GM06990 (cell line): ENCODE measurements around the gene DMWD.

ENCODE experiments used
- DNase-seq: peaks from one replicate; pipeline ENCODE4 v3.0.0-alpha.2; 2011; ENCODE audit not compliant: insufficient read length; ENCODE audit errors: extremely low read depth
- H3K27me3 ChIP-seq: replicated peaks from 2 replicates; pipeline ENCODE4 v1.6.0; 2011; ENCODE audit warnings: low read length; ENCODE audit not compliant: control insufficient read depth, insufficient read depth
- H3K36me3 ChIP-seq: 2 replicates; pipeline ENCODE4 v1.5.1; 2011; ENCODE audit warnings: low read length; ENCODE audit not compliant: control insufficient read depth, insufficient read depth
- H3K4me3 ChIP-seq: replicated peaks from 2 replicates; pipeline ENCODE4 v1.5.1; 2011; ENCODE audit warnings: low read depth, mild to moderate bottlenecking, control low read depth, low read length
- TF ChIP-seq, protein P1 (sequence below): IDR thresholded peaks from 2 replicates; pipeline ENCODE4 v1.5.1; 2011; ENCODE audit warnings: low read length, control low read depth, mild to moderate bottlenecking, inconsistent platforms; ENCODE audit not compliant: insufficient read depth, poor library complexity, severe bottlenecking

The DMWD gene

DNA sequence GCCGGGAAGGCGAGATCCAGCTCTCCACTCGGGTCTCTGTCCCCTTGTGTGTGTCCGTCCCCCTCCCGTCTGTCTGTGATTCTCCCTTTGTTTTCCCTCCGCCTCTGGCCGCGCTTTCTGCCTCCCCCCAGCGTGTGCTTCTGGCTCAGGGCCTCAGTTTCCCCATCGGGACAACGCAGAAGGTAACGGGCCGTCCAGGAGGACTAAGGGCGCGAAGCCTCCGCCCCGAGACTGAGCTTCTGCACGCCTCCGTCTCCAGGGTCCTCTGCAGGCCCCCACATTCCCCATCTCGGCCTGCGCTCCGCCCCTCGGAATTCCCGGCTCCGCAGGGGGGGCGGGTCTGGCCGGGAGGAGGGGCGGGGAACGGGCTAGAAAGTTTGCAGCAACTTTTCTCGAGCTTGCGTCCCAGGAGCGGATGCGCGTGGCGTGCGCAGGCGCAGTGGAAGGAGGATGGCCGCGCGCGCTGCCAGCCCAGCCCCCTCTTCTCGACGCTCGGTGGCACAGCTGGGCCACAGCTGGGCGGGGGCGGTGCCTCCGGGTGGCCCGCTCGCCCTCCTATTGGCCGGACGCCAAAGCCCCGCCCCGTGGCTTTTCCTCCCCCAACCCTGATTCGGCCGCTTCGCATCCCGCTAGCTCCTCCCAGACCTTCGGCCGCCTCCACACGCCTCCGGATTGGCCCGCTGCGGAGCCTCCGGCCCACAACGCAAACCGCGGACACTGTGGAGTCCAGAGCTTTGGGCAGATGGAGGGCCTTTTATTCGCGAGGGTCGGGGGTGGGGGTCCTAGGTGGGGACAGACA, 23.5 kb downstream of the DMWD start, which contains the start of gene SIX5:
TSS of gene SIX5 (minus strand) at position 269 of the 799 bp plus-strand sequence. CDS start 408 bp downstream, outside the sequence.
- no peaks in the 10 kb centered on the region for H3K27me3 ChIP-seq
- TF ChIP-seq, protein P1, sequence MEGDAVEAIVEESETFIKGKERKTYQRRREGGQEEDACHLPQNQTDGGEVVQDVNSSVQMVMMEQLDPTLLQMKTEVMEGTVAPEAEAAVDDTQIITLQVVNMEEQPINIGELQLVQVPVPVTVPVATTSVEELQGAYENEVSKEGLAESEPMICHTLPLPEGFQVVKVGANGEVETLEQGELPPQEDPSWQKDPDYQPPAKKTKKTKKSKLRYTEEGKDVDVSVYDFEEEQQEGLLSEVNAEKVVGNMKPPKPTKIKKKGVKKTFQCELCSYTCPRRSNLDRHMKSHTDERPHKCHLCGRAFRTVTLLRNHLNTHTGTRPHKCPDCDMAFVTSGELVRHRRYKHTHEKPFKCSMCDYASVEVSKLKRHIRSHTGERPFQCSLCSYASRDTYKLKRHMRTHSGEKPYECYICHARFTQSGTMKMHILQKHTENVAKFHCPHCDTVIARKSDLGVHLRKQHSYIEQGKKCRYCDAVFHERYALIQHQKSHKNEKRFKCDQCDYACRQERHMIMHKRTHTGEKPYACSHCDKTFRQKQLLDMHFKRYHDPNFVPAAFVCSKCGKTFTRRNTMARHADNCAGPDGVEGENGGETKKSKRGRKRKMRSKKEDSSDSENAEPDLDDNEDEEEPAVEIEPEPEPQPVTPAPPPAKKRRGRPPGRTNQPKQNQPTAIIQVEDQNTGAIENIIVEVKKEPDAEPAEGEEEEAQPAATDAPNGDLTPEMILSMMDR = no peak
- peaks cover 2% of the 10 kb centered on the region for H3K36me3 ChIP-seq
- peak within 1 kb of the TSS; percentile 92 for H3K4me3 ChIP-seq
- peak; percentile 98 for DNase-seq

DNA sequence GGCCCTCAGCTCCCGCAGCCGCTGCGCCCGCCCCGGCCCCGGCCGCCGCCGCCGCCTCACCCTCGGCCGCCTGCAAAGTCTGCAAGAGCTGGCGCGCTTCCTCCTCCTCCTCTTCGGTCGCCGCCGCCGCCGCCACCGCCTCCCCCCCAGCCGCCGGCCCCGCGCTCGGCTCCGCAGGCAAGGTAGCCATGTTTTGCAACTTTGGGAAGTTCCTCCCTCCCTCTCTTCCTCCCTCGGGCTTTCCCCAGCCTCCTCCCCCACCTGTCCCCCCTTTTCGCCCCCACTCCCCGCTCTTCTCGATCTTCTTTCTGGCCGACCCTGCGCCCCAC, 24.0 kb downstream of the DMWD start:
- TF ChIP-seq, protein P1 = no peak
- DNase-seq = no peak
- Histone ChIP-seq H3K27me3 (no peaks in the 10 kb centered on the region), H3K36me3 (peaks cover 2% of the 10 kb centered on the region), H3K4me3 (peak overlapping the region; percentile 92)

DNA sequence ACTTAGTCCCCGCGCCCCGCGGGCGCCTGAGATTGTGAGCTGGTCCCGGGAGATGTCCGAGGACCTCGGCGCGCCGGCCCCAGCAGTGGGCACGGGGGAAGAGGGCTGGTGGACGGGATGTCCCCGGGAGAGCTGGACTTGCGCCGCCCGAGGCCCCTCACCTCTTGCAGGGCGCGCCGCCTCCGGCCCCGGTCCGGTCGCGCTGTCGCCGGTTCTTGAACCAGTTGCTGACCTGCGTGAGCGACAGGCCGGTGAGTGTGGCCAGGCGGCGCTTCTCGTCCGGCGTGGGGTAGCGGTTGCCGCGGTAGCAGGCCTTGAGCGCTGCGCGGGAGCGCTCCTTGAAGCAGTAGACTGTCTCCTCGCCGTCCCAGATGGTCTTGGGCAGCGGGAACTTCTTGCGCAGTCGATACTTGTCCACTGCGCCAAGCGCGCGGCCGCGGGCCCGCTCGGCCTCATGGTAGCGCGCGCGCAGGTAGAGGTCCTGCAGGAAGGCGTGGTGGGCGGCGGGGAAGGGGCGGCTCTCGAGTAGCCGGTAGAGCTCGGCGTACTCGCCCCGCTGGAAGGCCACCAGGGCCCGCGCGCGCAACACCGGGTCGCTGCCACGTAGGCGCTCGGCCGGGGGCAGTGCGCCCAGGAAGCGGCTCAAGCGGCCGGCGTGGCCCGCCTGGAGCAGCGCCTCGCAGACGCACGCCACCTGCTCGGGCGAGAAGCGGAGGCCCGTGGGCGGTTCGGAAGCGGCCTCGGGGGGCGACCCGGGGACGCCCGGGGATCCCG, 24.6 kb downstream of the DMWD start:
- TF ChIP-seq, protein P1 = no peak
- H3K4me3 ChIP-seq = peak overlapping the region; percentile 92
- peak; percentile 77 for DNase-seq
- peaks cover 2% of the 10 kb centered on the region for H3K36me3 ChIP-seq
- no peaks in the 10 kb centered on the region for H3K27me3 ChIP-seq

- H3K36me3 ChIP-seq = peaks cover 2% of the 10 kb centered on the region
- peak overlapping the region; percentile 92 for H3K4me3 ChIP-seq
- DNase-seq = no peak
- no peaks in the 10 kb centered on the region for H3K27me3 ChIP-seq
- TF ChIP-seq, protein P1 = no peak
Measured at GRCh38 chr19:45767410-45767880, 25.2 kb downstream of the DMWD start.

GRCh38 chr19:45766869-45767346, 25.7 kb downstream of the DMWD start:
- Histone ChIP-seq H3K4me3 (peak overlapping the region; percentile 92), H3K36me3 (peaks cover 2% of the 10 kb centered on the region), H3K27me3 (no peaks in the 10 kb centered on the region)
- TF ChIP-seq, protein P1 = no peak
- DNase-seq = no peak
